OCI-LY3 (cell line): ENCODE measurements around the gene BOLA1.

Experiments
- H2AFZ ChIP-seq: fragments of 200-600, 300-600 bp; shearing (Covaris generic); 2 replicates; pipeline ENCODE4 v1.6.0; 2014; ENCODE audit warnings: antibody characterized with exemption, low read depth, low read length
- H3K27ac ChIP-seq: fragments of 200-600, 300-600 bp; sonication (generic); 2 replicates; pipeline ENCODE4 v1.5.1; 2014; ENCODE audit warnings: mild to moderate bottlenecking, low read length, moderate library complexity, mixed read lengths
- H3K27me3 ChIP-seq: fragments of 200-600, 300-600 bp; sonication (generic); 2 replicates; pipeline ENCODE4 v1.6.1; 2014; ENCODE audit warnings: low read depth, low read length, mixed read lengths
- H3K36me3 ChIP-seq: fragments of 200-600, 300-600 bp; sonication (generic); replicated peaks from 2 replicates; pipeline ENCODE3; 2014; ENCODE audit warnings: low read depth, low read length, mixed read lengths
- H3K4me1 ChIP-seq: fragments of 300-600, 200-600 bp; sonication (generic); 2 replicates; pipeline ENCODE4 v1.6.1; 2014; ENCODE audit warnings: low read length, mixed read lengths
- H3K4me2 ChIP-seq: fragments of 200-600, 300-600 bp; sonication (generic); 2 replicates; pipeline ENCODE4 v1.6.1; 2014; ENCODE audit warnings: low read length, mixed read lengths
- H3K4me3 ChIP-seq: fragments of 300-600, 200-600 bp; sonication (generic); 2 replicates; pipeline ENCODE4 v1.5.1; 2014; ENCODE audit warnings: antibody characterized with exemption, mild to moderate bottlenecking, low read length, moderate library complexity
- H3K79me2 ChIP-seq: fragments of 300-600, 200-600 bp; shearing (Covaris generic); 2 replicates; pipeline ENCODE4 v1.6.1; 2014; ENCODE audit warnings: mild to moderate bottlenecking, low read length, mixed read lengths
- H3K9ac ChIP-seq: fragments of 300-600, 200-600 bp; shearing (Covaris generic); 2 replicates; pipeline ENCODE4 v1.6.0; 2014; ENCODE audit warnings: mild to moderate bottlenecking, low read length, moderate library complexity
- H3K9me3 ChIP-seq: fragments of 200-600, 300-600 bp; shearing (Covaris generic); 2 replicates; pipeline ENCODE4 v1.6.1; 2014; ENCODE audit warnings: low read length, mixed read lengths; ENCODE audit not compliant: insufficient read depth
- H4K20me1 ChIP-seq: fragments of 200-600, 300-600 bp; sonication (generic); 2 replicates; pipeline ENCODE4 v1.6.1; 2016; ENCODE audit warnings: low read length, mixed read lengths; ENCODE audit not compliant: insufficient read depth
- EZH2phosphoT487 ChIP-seq: fragments of 200-600 bp; shearing (Covaris generic); IDR thresholded peaks from 2 replicates; pipeline ENCODE4 v1.6.1; 2018; ENCODE audit warnings: antibody characterized with exemption, mixed run types, low read depth
- TF ChIP-seq, protein P1 (sequence below): fragments of 200-600, 300-600 bp; sonication (generic); IDR thresholded peaks from 2 replicates; pipeline ENCODE4 v1.5.1; 2014; ENCODE audit warnings: antibody characterized with exemption, low read length, low read depth

The BOLA1 gene

DNA sequence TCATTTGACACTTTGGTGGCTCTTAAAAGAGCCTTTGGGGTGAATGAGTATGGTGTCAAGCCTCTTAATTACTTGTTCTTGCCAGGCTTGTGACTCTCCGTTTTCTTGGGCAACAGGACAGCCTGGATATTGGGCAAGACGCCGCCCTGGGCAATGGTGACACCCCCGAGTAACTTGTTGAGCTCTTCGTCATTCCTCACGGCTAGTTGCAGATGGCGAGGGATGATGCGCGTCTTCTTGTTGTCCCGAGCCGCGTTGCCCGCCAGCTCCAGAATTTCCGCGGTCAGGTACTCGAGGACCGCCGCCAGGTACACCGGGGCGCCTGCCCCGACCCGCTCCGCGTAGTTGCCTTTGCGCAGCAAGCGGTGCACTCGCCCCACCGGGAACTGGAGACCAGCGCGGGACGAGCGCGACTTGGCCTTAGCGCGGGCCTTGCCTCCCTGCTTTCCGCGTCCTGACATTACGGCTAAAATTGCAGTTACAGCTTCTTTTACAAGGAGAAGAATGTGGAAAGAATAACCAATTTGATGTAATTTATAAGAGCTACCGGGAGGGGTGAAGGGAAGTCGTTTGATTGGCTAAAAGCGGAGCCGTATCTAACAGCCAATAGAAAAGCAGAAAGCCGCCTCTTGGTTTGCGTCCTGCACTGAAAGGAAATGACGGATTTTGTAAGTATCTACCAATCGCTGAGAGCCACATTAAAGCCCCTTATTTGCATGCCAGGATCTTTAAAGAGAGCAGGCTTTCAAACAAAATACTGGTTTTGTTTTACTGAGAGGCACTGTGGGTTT lies 11.7 kb upstream of the BOLA1 start:
- no peak for TF ChIP-seq EZH2phosphoT487
- TF ChIP-seq, protein P1, sequence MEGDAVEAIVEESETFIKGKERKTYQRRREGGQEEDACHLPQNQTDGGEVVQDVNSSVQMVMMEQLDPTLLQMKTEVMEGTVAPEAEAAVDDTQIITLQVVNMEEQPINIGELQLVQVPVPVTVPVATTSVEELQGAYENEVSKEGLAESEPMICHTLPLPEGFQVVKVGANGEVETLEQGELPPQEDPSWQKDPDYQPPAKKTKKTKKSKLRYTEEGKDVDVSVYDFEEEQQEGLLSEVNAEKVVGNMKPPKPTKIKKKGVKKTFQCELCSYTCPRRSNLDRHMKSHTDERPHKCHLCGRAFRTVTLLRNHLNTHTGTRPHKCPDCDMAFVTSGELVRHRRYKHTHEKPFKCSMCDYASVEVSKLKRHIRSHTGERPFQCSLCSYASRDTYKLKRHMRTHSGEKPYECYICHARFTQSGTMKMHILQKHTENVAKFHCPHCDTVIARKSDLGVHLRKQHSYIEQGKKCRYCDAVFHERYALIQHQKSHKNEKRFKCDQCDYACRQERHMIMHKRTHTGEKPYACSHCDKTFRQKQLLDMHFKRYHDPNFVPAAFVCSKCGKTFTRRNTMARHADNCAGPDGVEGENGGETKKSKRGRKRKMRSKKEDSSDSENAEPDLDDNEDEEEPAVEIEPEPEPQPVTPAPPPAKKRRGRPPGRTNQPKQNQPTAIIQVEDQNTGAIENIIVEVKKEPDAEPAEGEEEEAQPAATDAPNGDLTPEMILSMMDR = no peak
- H3K79me2 ChIP-seq = peaks cover 12% of the 10 kb centered on the region; the same call in 1 of the 2 replicates
- H3K4me3 ChIP-seq = peak overlapping the region; percentile 75
- peaks cover 23% of the 10 kb centered on the region for H3K4me1 ChIP-seq
- H3K4me2 ChIP-seq = peak overlapping the region; percentile 94
- H3K27me3 ChIP-seq = no peaks in the 10 kb centered on the region
- H3K36me3 ChIP-seq = no peaks in the 10 kb centered on the region
- H4K20me1 ChIP-seq = no peaks in the 10 kb centered on the region
- no peak overlapping the region; the same call in 1 of the 2 replicates for H2AFZ ChIP-seq
- no peaks in the 10 kb centered on the region for H3K9me3 ChIP-seq
- peak overlapping the region; percentile 98 for H3K27ac ChIP-seq
- H3K9ac ChIP-seq = peak overlapping the region; percentile 98

DNA sequence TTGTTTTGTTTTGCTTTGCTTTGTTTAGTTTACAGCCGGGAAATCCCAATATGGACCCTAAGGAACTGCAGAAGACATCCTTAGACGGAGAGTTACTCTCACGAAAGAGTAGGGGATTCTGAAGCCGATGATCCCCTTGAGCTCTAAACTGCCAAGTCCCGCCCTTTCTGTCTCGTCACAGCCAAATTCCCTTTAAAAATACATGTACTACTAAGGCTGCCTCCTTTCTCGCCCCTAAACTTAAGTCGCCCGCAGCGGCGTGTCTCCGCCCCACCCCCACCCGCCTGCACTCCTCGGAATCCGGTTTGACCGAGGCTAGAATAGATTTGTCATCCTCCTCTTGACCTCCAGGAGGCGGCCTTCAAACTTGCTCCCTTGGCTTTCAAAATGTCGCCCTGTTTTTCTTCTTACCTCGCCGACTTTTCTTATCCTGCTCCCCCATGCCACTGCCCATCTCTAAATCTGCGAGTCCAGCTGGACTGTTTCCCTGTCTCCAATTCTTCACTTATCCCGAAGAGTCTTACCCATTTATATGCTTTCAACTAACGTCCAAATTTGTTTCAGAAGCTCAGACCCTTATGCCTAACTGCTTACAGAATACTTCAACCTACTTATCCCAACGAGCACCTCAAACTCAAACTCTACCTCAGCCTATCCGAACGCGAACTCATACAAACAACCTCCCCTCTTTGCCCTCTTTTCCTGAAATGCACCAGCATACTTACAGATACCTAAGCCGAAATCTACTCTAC lies 10.9 kb upstream of the BOLA1 start:
- H3K9me3 ChIP-seq = no peaks in the 10 kb centered on the region
- peak overlapping the region; percentile 88 for H3K4me2 ChIP-seq
- TF ChIP-seq, protein P1 = peak; percentile 66
- TF ChIP-seq EZH2phosphoT487 = no peak
- no peaks in the 10 kb centered on the region for H4K20me1 ChIP-seq
- no peaks in the 10 kb centered on the region for H3K27me3 ChIP-seq
- peaks cover 12% of the 10 kb centered on the region; the same call in 1 of the 2 replicates for H3K79me2 ChIP-seq
- peak overlapping the region; percentile 75 for H3K4me3 ChIP-seq
- peak overlapping the region; percentile 82 for H3K9ac ChIP-seq
- H3K4me1 ChIP-seq = peaks cover 23% of the 10 kb centered on the region
- H3K36me3 ChIP-seq = no peaks in the 10 kb centered on the region
- H3K27ac ChIP-seq = peak overlapping the region; percentile 98
- H2AFZ ChIP-seq = peak overlapping the region; percentile 61

DNA sequence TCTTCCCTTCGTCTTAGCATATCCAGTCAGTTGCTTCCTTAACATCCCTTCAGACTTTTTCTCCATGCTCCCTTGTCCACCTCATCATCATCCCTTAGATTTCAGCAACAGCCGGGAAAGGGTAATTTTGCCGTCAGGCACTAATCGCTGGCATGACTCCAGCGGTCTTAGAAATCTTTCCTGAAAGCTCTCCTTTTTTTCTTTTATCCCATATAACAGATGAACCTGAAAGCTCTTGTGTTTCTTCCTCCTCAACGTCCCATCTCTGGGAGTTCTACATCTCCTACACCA lies 10.4 kb upstream of the BOLA1 start:
- H3K27ac ChIP-seq = peak overlapping the region; percentile 98
- no peaks in the 10 kb centered on the region for H3K36me3 ChIP-seq
- no peaks in the 10 kb centered on the region for H3K27me3 ChIP-seq
- H3K9ac ChIP-seq = peak overlapping the region; percentile 82
- H2AFZ ChIP-seq = peak overlapping the region; percentile 61
- peak overlapping the region; percentile 75 for H3K4me3 ChIP-seq
- no peaks in the 10 kb centered on the region for H4K20me1 ChIP-seq
- TF ChIP-seq, protein P1 = no peak
- no peak for TF ChIP-seq EZH2phosphoT487
- H3K4me2 ChIP-seq = peak overlapping the region; percentile 88
- peaks cover 7% of the 10 kb centered on the region; the same call in 1 of the 2 replicates for H3K79me2 ChIP-seq
- H3K4me1 ChIP-seq = peaks cover 19% of the 10 kb centered on the region
- H3K9me3 ChIP-seq = no peaks in the 10 kb centered on the region

DNA sequence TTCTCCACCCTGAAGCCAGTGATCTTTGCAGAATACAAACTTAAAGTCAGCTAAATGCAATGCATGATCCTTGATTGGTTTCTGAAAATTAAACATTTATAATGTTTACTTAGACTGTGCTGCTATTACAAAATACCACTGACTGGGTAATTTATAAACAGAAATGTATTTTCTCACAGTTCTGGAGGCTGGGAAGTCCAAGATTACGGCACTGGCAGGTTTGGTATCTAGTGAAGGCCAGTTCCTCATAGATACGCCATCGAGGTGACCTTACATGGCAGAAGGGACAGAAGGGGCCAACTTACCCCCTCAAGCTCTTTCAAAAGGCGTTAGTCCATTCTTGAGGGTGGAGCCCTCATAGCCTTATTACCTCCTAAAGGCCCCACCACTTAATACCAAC lies 2.8 kb upstream of the BOLA1 start:
- Histone ChIP-seq H3K9ac (no peak overlapping the region), H3K27ac (no peak overlapping the region), H2AFZ (no peak overlapping the region), H3K4me1 (no peaks in the 10 kb centered on the region), H3K27me3 (no peaks in the 10 kb centered on the region), H3K4me3 (no peak overlapping the region), H3K79me2 (no peaks in the 10 kb centered on the region), H3K4me2 (no peak overlapping the region), H3K9me3 (0 out of 2 replicates have a peak, but pooled peaks cover 3% of the 10 kb centered on the region), H4K20me1 (no peaks in the 10 kb centered on the region), H3K36me3 (no peaks in the 10 kb centered on the region)
- no peak for TF ChIP-seq EZH2phosphoT487
- TF ChIP-seq, protein P1 = no peak
